Right cardiac atrium (tissue), 5 donors: Measurements from ENCODE around the gene MEGF8. TPM values are rescaled to one million over a fixed set of nuclear protein-coding genes. Genes with fewer than 3 reads are reported as not detected.
"Not testable (repeated sequence)": the region's sequence is repeated elsewhere in the genome, so short reads cannot be mapped to it uniquely, and the experiment has no call there.

Experiments
- ATAC-seq, 2 donors: fragments of 200-7000 bp; cut with Tn5 transposase; one replicate each; pipeline versions ENCODE4 v1.8.0 to v1.9.1; 2020; ENCODE audit warnings: moderate library complexity in 2 of 2, mild to moderate bottlenecking in 1 of 2
- DNase-seq, 3 donors: peaks; one replicate each; pipeline ENCODE4 v3.0.0-alpha.2; 2020
- H3K27ac ChIP-seq: one replicate; pipeline ENCODE4 v1.5.1; 2013; ENCODE audit warnings: mild to moderate bottlenecking, low read length, control low read depth, moderate library complexity
- H3K27me3 ChIP-seq: one replicate; pipeline ENCODE4 v1.6.1; 2013; ENCODE audit not compliant: control insufficient read depth, insufficient read depth
- H3K4me1 ChIP-seq: one replicate; pipeline ENCODE4 v1.6.1; 2013; ENCODE audit warnings: low read length; ENCODE audit not compliant: control insufficient read depth, insufficient read depth
- H3K4me3 ChIP-seq: one replicate; pipeline ENCODE4 v1.5.1; 2013; ENCODE audit warnings: low read length, control low read depth
- H3K9me3 ChIP-seq: one replicate; pipeline ENCODE4 v1.6.1; 2013; ENCODE audit warnings: low read length; ENCODE audit not compliant: control insufficient read depth
- WGBS: extraction: QIAGEN DNeasy Blood & Tissue Kit; methylation state at CpG from one replicate; pipeline ENCODE4 v1.1.7; 2013; 5-methylcytosine and 5-hydroxymethylcytosine counted together
- intact Hi-C, 4 donors: fragments of 100-400 bp; cut with DNase I; formaldehyde crosslinking; loops; one replicate each; pipeline versions ENCODE4 v1.11.0 to v1.14.0; 2022 to 2023
- polyA plus RNA-seq: library from polyadenylated mRNA; stranded (reverse); fragments of 200-250 nt; gene quantifications from one replicate; pipeline ENCODE4 v1.2.3, GENCODE V29; 2013
- total RNA-seq, 4 donors: library from RNA; stranded (reverse); fragmentation: NEBNext Ultra II Directional; extraction: Animal tissue kit (Norgen Biotek cat#: 25700); gene quantifications; one replicate each; pipeline ENCODE4 v1.2.1, GENCODE V29; 2021
- donor health status: healthy with polysubstance abuse.
- donor health status: DM: no; HTN: yes; CAD: no.
- donor health status: DM: no; HTN: no; CAD: no.
- donor health status: DM: no; HTN: yes; CAD: no; lungs with severe emphysema.
- donor health status: DM: yes; HTN: yes; CAD: no.

MEGF8 gene
- total and polyA plus RNA-seq, 5 donors, result 28.6 to 36.3 (median 31.7) TPM

DNA sequence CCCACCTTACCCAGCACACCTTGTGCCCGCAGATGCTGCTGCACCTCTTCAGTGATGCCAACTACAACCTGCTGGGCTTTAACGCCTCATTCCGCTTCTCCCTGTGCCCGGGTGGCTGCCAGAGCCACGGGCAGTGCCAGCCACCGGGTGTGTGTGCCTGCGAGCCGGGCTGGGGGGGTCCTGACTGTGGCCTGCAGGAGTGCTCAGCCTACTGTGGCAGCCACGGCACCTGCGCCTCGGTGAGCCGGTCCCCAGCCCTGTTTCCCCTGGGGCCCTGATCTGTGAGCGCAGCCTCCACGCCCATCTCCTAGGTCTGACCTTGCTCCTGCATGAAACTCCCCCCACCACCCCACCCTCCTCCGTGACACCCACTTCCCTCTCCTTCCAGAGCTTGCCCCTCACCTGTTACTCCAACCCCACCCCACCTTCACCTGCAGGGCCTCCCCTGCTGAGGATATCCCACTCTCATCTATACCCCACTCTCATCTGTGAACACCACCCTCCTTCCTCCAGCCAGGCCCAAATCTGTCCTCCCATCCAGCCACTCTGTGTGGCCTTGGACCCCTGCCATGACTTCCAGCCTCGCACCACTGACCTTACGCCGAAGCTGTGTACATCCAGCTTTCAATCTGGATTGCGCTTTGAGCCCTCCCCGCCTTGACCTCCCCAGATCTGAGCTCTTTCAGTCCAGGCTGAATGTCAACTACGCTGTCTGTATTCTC lies 8.7 kb downstream of the MEGF8 start:
- H3K9me3 ChIP-seq, result no peaks in the 10 kb centered on the region
- ATAC-seq, result no peak
- H3K27me3 ChIP-seq, result no peaks in the 10 kb centered on the region
- no peak overlapping the region for H3K27ac ChIP-seq
- H3K4me1 ChIP-seq, result no peaks in the 10 kb centered on the region
- intact Hi-C loops, result no loop called here
- WGBS, result 90% methylated on average over 21 of the region's 21 CpGs
- no peak overlapping the region for H3K4me3 ChIP-seq
- peak in 1 of 3 donors; percentile 30 for DNase-seq

GRCh38 chr19:42334697-42335373 lies 9.4 kb downstream of the MEGF8 start:
- WGBS, result 90% methylated on average over 13 of the region's 13 CpGs
- Histone ChIP-seq H3K4me1 (no peaks in the 10 kb centered on the region), H3K27ac (no peak overlapping the region), H3K27me3 (no peaks in the 10 kb centered on the region), H3K4me3 (no peak overlapping the region), H3K9me3 (no peaks in the 10 kb centered on the region)
- DNase-seq (peak in 1 of 3 donors; percentile 11), ATAC-seq (no peak)
- intact Hi-C loops, result no loop called here

DNA sequence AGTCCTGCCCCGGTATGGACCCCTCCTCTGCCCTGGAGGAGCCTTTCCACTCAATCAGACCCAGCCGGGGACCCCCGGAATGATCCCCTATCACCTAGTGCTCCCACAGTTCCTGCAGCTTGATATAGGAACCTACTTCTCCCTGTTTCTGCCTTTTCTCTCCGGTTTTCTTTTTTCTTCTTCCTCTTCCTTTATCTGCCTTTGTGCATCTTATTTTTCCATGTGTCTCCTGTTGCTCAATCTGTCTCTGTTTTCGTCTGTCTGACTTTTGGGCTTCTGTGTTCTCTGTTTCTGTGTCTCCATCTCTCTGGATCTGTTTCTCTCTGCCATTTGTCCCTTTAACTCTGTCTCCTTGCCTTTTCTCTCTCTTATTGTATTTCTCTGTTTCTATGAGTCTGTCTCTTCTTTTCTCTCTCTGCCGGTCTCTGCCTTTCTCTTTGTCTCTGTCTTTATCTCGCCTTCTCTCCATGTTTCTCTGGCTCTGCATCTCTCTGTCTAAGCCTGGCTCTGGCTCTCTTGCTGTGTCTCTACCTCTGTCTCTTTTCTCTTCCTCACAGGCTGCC lies 10.0 kb downstream of the MEGF8 start:
- H3K27ac ChIP-seq, result no peak overlapping the region
- peak in 1 of 3 donors; percentile 21 for DNase-seq
- no peaks in the 10 kb centered on the region for H3K27me3 ChIP-seq
- intact Hi-C loops, result no loop called here
- ATAC-seq, result no peak
- no peak overlapping the region for H3K4me3 ChIP-seq
- WGBS, result 86% methylated on average over 7 of the region's 7 CpGs
- H3K4me1 ChIP-seq, result no peaks in the 10 kb centered on the region
- H3K9me3 ChIP-seq, result no peaks in the 10 kb centered on the region

DNA sequence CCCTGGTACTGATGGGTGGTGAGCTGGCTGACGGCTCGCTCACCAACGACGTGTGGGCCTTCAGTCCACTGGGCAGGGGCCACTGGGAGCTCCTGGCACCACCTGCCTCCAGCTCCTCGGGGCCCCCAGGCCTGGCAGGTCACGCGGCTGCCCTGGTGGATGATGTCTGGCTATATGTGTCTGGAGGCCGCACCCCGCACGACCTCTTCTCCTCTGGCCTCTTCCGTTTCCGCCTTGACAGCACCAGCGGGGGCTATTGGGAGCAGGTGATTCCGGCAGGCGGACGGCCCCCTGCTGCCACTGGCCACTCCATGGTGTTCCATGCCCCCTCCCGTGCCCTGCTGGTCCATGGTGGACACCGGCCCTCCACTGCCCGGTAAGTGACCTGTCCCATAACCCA lies 10.5 kb downstream of the MEGF8 start:
- intact Hi-C loops, result no loop called here
- H3K27ac ChIP-seq, result no peak overlapping the region
- no peaks in the 10 kb centered on the region for H3K27me3 ChIP-seq
- no peaks in the 10 kb centered on the region for H3K9me3 ChIP-seq
- DNase-seq (peak in 1 of 3 donors; percentile 39), ATAC-seq (no peak)
- WGBS, result 93% methylated on average over 19 of the region's 19 CpGs
- no peaks in the 10 kb centered on the region for H3K4me1 ChIP-seq
- no peak overlapping the region for H3K4me3 ChIP-seq

- H3K9me3 ChIP-seq, H3K27me3 ChIP-seq, intact Hi-C loops, H3K4me3 ChIP-seq, H3K27ac ChIP-seq, ATAC-seq, H3K4me1 ChIP-seq: not testable (repeated sequence)
- DNase-seq, result peak in 1 of 3 donors; percentile 4
- 89% methylated on average over 7 of the region's 7 CpGs for WGBS
Observed at GRCh38 chr19:42339126-42339860, 13.9 kb downstream of the MEGF8 start.

DNA sequence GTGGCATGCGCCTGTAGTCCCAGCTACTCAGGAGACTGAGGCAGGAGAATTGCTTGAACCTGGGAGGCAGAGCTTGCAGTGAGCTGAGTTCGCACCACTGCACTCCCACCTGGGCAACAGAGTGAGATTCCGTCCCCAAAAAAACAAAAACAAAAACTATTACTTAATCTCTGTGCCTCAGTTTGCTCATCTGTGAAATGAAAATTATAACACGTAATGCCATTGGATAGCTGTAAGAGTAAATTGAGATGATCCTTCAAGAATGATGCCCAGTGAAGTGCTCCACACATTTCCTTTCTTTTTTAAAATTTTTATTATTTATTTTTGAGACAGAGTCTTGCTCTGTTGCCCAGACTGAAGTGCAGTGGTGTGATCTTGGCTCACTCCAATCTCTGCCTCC lies 14.5 kb downstream of the MEGF8 start:
- H3K27me3 ChIP-seq, H3K4me1 ChIP-seq, intact Hi-C loops, H3K27ac ChIP-seq, H3K9me3 ChIP-seq, ATAC-seq, H3K4me3 ChIP-seq, DNase-seq: not testable (repeated sequence)
- 96% methylated on average over 4 of the region's 4 CpGs for WGBS

DNA sequence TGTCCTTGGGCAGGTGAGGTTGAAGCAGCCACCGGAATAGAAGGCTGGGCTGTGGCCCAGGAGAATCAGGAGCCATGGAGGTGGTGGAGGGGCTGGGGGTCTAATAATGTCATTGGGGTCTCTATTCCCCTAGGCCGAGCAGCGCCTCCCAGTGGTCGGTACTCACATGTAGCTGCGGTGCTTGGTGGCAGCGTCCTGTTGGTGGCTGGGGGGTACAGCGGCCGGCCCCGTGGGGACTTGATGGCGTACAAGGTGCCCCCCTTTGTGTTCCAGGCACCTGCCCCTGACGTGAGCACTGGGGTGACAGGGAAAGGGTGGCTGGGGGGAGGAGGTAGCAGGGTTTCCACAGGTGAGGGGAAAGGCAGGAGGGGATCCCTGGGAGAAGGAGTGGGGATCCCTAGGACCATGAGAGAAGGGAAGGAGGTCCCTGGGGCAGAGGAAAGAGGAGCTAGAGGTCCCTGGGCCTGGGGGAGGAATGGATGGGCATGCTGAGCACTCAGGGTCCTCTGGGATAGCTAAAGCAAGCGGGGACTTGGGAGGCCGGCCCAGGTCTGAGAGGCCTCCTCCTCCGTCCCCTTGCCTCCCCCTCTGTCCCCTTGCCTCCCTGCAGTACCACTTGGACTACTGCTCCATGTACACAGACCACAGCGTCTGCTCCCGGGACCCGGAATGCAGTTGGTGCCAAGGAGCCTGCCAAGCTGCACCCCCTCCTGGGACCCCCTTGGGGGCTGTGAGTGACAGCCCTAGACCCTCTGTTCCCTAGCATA lies 18.1 kb downstream of the MEGF8 start:
- Histone ChIP-seq H3K4me3 (no peak overlapping the region), H3K9me3 (no peaks in the 10 kb centered on the region), H3K27me3 (no peaks in the 10 kb centered on the region), H3K27ac (no peak overlapping the region), H3K4me1 (no peaks in the 10 kb centered on the region)
- DNase-seq (peak in 2 of 3 donors; percentile 19 to 52), ATAC-seq (peak; percentile 25 to 32)
- 84% methylated on average over 17 of the region's 17 CpGs for WGBS
- intact Hi-C loops, result no loop called here

DNA sequence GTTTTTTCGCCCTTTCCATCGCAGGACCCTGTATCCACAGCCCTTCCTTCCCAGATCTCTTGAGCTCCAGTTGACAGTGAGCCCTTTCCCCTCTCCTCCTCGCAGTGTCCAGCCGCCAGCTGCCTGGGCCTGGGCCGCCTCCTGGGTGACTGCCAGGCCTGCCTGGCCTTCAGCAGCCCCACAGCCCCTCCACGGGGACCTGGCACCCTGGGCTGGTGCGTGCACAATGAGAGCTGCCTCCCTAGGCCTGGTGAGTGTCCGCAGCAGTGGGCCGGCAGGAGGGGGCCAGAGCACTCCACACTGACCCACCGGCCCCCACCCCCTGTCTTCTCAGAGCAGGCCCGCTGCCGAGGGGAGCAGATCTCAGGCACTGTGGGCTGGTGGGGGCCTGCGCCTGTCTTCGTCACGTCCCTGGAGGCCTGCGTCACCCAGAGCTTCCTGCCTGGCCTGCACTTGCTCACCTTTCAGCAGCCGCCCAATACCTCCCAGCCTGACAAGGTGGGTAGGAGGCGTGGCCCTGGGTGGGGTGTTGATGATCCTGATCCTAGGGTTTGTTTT lies 19.0 kb downstream of the MEGF8 start:
- ATAC-seq, result peak in 1 of 2 donors; percentile 17

DNA sequence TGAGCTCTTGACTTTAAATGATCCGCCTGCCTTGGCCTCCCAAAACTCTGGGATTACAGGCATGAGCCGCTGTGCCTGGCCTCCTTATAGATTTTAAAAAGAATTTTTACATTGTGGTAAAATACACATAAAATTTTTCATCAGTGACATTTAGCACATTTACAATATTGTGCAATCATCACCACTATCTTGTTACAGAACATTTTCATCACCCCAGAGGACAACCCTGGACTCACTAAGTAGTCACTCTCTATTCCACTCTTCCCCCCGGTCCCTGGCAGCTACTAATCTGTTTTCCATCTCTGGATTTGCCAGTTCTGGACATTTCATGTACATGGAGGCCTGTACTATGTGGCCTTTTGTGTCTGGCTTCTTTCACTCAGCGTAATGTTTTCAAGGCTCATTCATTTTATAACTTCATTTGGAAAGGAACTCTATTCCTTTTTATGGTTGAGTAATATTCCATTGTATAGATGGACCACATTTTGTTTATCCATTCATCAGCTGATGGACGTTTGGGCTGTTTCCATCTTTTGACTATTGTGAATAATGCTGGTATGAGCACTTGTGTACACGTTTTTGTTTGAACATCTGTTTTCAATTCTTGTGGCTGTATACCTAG lies 19.9 kb downstream of the MEGF8 start:
- ATAC-seq (no peak), DNase-seq (no peak)
- no peaks in the 10 kb centered on the region for H3K9me3 ChIP-seq
- 86% methylated on average over 6 of the region's 6 CpGs for WGBS
- no peaks in the 10 kb centered on the region for H3K4me1 ChIP-seq
- H3K27me3 ChIP-seq, result no peaks in the 10 kb centered on the region
- H3K4me3 ChIP-seq, result no peak overlapping the region
- intact Hi-C loops, result no loop called here
- no peak overlapping the region for H3K27ac ChIP-seq

More for the DNA sequence above, 19.0 kb downstream of the MEGF8 start:
- H3K27ac ChIP-seq, result no peak overlapping the region
- H3K4me1 ChIP-seq, result no peaks in the 10 kb centered on the region
- peak in 2 of 3 donors; percentile 34 to 49 for DNase-seq
- WGBS, result 86% methylated on average over 18 of the region's 18 CpGs
- H3K27me3 ChIP-seq, result no peaks in the 10 kb centered on the region
- no peaks in the 10 kb centered on the region for H3K9me3 ChIP-seq
- intact Hi-C loops, result no loop called here
- H3K4me3 ChIP-seq, result no peak overlapping the region

DNA sequence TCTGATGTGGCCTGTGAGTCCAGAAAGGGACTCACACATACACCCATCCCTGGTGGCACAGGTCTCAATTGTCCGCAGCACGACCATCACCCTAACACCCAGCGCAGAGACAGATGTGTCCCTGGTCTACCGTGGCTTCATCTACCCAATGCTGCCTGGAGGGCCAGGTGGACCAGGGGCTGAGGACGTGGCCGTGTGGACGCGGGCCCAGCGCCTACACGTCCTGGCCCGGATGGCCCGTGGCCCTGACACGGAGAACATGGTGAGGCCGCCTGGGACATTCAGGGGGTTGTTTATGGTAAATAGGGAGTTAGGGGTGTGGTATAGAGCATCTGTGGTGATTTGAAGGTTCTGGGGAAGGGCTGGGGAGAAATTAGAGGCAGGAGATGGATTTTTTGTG lies 22.8 kb downstream of the MEGF8 start:
- H3K4me3 ChIP-seq, result no peak overlapping the region
- ATAC-seq, result no peak
- intact Hi-C loops, result no loop called here
- H3K4me1 ChIP-seq, result no peaks in the 10 kb centered on the region
- peak in 1 of 3 donors; percentile 21 for DNase-seq
- WGBS, result 98% methylated on average over 14 of the region's 14 CpGs
- no peaks in the 10 kb centered on the region for H3K27me3 ChIP-seq
- no peaks in the 10 kb centered on the region for H3K9me3 ChIP-seq
- no peak overlapping the region for H3K27ac ChIP-seq
